NCI-H2171 (cell line): ENCODE data around the gene ADAMTS2.

Experiments used
- DNase-seq: peaks from one replicate; lab custom pipeline; 2025; lab: John Stamatoyannopoulos, UW

The ADAMTS2 gene

GRCh38 chr5:179254638-179255271 lies 90.5 kb downstream of the ADAMTS2 start:
- DNase-seq = no peak

- no peak for DNase-seq
These were observed 91.5 kb downstream of the ADAMTS2 start for GRCh38 chr5:179253730-179254129.

- no peak for DNase-seq
These were observed 93.8 kb downstream of the ADAMTS2 start for GRCh38 chr5:179251276-179251969.

- DNase-seq = no peak
These were observed 94.6 kb downstream of the ADAMTS2 start for GRCh38 chr5:179250561-179251225.

- no peak for DNase-seq
These were observed 99.0 kb downstream of the ADAMTS2 start for GRCh38 chr5:179246227-179246626.

- no peak for DNase-seq
These were observed 100.2 kb downstream of the ADAMTS2 start for GRCh38 chr5:179245031-179245430.

- no peak for DNase-seq
These were observed 101.2 kb downstream of the ADAMTS2 start for GRCh38 chr5:179244044-179244443.

- DNase-seq = no peak
These were observed 101.9 kb downstream of the ADAMTS2 start for GRCh38 chr5:179243333-179243732.

- no peak for DNase-seq
These were observed 102.6 kb downstream of the ADAMTS2 start for GRCh38 chr5:179242676-179243075.

GRCh38 chr5:179241764-179242370 lies 103.4 kb downstream of the ADAMTS2 start:
- no peak for DNase-seq

- DNase-seq = no peak
These were observed 104.1 kb downstream of the ADAMTS2 start for GRCh38 chr5:179241175-179241574.

- no peak for DNase-seq
These were observed 104.7 kb downstream of the ADAMTS2 start for GRCh38 chr5:179240561-179240960.

- no peak for DNase-seq
These were observed 105.8 kb downstream of the ADAMTS2 start for GRCh38 chr5:179239256-179240135.

- no peak for DNase-seq
These were observed 106.7 kb downstream of the ADAMTS2 start for GRCh38 chr5:179238628-179238970.

GRCh38 chr5:179237770-179238627 lies 107.3 kb downstream of the ADAMTS2 start:
- no peak for DNase-seq

GRCh38 chr5:179235416-179236400 lies 109.6 kb downstream of the ADAMTS2 start:
- no peak for DNase-seq

- DNase-seq = no peak
These were observed 110.6 kb downstream of the ADAMTS2 start for GRCh38 chr5:179234563-179235135.

- no peak for DNase-seq
These were observed 111.2 kb downstream of the ADAMTS2 start for GRCh38 chr5:179233909-179234562.
